ENCODE measurements around the gene OR1F1. TPM values are rescaled to one million over a fixed set of nuclear protein-coding genes. Genes with fewer than 3 reads are reported as not detected.
"Not testable (repeated sequence)": the region's sequence is repeated elsewhere in the genome, so short reads cannot be mapped to it uniquely, and the experiment has no call there.

The OR1F1 gene
- total RNA-seq, 2 donors from 2014 or later = not detected

GRCh38 chr16:3166505-3166886 lies 21.5 kb upstream of the OR1F1 start:
- Histone ChIP-seq H3K4me1 (peaks cover 21% of the 10 kb centered on the region), H3K4me3 (no peak overlapping the region), H3K9me3 (no peaks in the 10 kb centered on the region), H3K36me3 (replicated peaks in 1 of 2; ENCODE audit: insufficient read depth in 1 of 2, low read depth in 2 of 2) (no peaks in the 10 kb centered on the region), H3K27ac (no peak overlapping the region), H3K27me3 (peaks cover 0 to 26% of the 10 kb centered on the region in 2 donors)
- ATAC-seq = no peak
- intact Hi-C loops (cut with DNase I) = no loop called here
- no peak for TF ChIP-seq CTCF (IDR thresholded peaks at IDR 0.05)
- TF ChIP-seq POLR2A (IDR thresholded peaks at IDR 0.05) = no peak
- 0% methylated on average over 1 of the region's 1 CpG for WGBS, 2 donors
- DNase-seq = no peak

- H3K27me3 ChIP-seq = peaks cover 4 to 44% of the 10 kb centered on the region in 2 donors
- H3K4me3 ChIP-seq; H3K27ac ChIP-seq; H3K36me3 ChIP-seq (replicated peaks in 1 of 2; ENCODE audit: insufficient read depth in 1 of 2, low read depth in 2 of 2); ATAC-seq; H3K9me3 ChIP-seq; DNase-seq; intact Hi-C loops (cut with DNase I): not testable (repeated sequence)
- 72% methylated on average over 7 of the region's 7 CpGs for WGBS, 2 donors
- H3K4me1 ChIP-seq = peaks cover 21% of the 10 kb centered on the region
Observed at GRCh38 chr16:3168729-3169128, 19.3 kb upstream of the OR1F1 start.

GRCh38 chr16:3170440-3171180 lies 17.4 kb upstream of the OR1F1 start:
- peak; percentile 39 for ATAC-seq
- no peaks in the 10 kb centered on the region for H3K9me3 ChIP-seq
- peaks cover 19% of the 10 kb centered on the region for H3K4me1 ChIP-seq
- no peak overlapping the region for H3K27ac ChIP-seq
- H3K27me3 ChIP-seq = peaks cover 4 to 60% of the 10 kb centered on the region in 2 donors
- H3K36me3 ChIP-seq (replicated peaks in 1 of 2; ENCODE audit: insufficient read depth in 1 of 2, low read depth in 2 of 2) = no peaks in the 10 kb centered on the region
- DNase-seq = peak in 1 of 4 donors; percentile 46
- WGBS, 2 donors = 2 to 9% methylated on average over 20 to 53 of the region's 53 CpGs
- no peak overlapping the region for H3K4me3 ChIP-seq
- intact Hi-C loops (cut with DNase I) = no loop called here
- no peak for TF ChIP-seq CTCF (IDR thresholded peaks at IDR 0.05)
- TF ChIP-seq POLR2A (IDR thresholded peaks at IDR 0.05) = no peak

GRCh38 chr16:3171181-3171854 lies 16.7 kb upstream of the OR1F1 start:
- no peak overlapping the region for H3K4me3 ChIP-seq
- H3K4me1 ChIP-seq = peaks cover 16% of the 10 kb centered on the region
- H3K9me3 ChIP-seq = no peaks in the 10 kb centered on the region
- no peak for DNase-seq
- H3K27ac ChIP-seq = no peak overlapping the region
- 13 to 16% methylated on average over 21 to 35 of the region's 35 CpGs for WGBS, 2 donors
- intact Hi-C loops (cut with DNase I) = no loop called here
- ATAC-seq = no peak
- no peaks in the 10 kb centered on the region for H3K36me3 ChIP-seq (replicated peaks in 1 of 2; ENCODE audit: insufficient read depth in 1 of 2, low read depth in 2 of 2)
- TF ChIP-seq POLR2A (IDR thresholded peaks at IDR 0.05) (no peak), CTCF (IDR thresholded peaks at IDR 0.05) (no peak)
- peaks cover 4 to 66% of the 10 kb centered on the region in 2 donors for H3K27me3 ChIP-seq

- Histone ChIP-seq H3K27me3 (peaks cover 4 to 66% of the 10 kb centered on the region in 2 donors), H3K27ac (no peak overlapping the region), H3K36me3 (replicated peaks in 1 of 2; ENCODE audit: insufficient read depth in 1 of 2, low read depth in 2 of 2) (no peaks in the 10 kb centered on the region), H3K9me3 (no peaks in the 10 kb centered on the region), H3K4me3 (no peak overlapping the region), H3K4me1 (peaks cover 16% of the 10 kb centered on the region)
- WGBS, 2 donors = 6 to 13% methylated on average over 2 to 41 of the region's 41 CpGs
- ATAC-seq (no peak), DNase-seq (no peak)
- TF ChIP-seq POLR2A (IDR thresholded peaks at IDR 0.05) = no peak
- no peak for TF ChIP-seq CTCF (IDR thresholded peaks at IDR 0.05)
- intact Hi-C loops (cut with DNase I) = no loop called here
Observed at GRCh38 chr16:3171855-3172593, 16.0 kb upstream of the OR1F1 start.
